Activated effector memory CD4-positive, alpha-beta T cell treated with anti-CD3 and anti-CD28 coated beads, Interleukin-2, amount 50 U/mL, for 16 hours (primary cell): ENCODE measurements around the gene SVIL.
"Not testable (repeated sequence)": the region's sequence is repeated elsewhere in the genome, so short reads cannot be mapped to it uniquely, and the experiment has no call there.

Experiments used
- DNase-seq: peaks from one replicate; pipeline ENCODE4 v3.0.0-alpha.2; 2020

Gene SVIL

GRCh38 chr10:29566209-29566608, 68.6 kb downstream of the SVIL start:
- DNase-seq, result not testable (repeated sequence)

- no peak for DNase-seq
Measured at GRCh38 chr10:29563420-29564035, 71.2 kb downstream of the SVIL start.

- DNase-seq, result not testable (repeated sequence)
Measured at GRCh38 chr10:29563006-29563405, 71.8 kb downstream of the SVIL start.

- DNase-seq, result no peak
Measured at GRCh38 chr10:29559996-29560395, 74.8 kb downstream of the SVIL start.

- DNase-seq, result no peak
Measured at GRCh38 chr10:29557665-29558064, 77.1 kb downstream of the SVIL start.

GRCh38 chr10:29555746-29556481, 78.9 kb downstream of the SVIL start:
- DNase-seq, result no peak

- DNase-seq, result no peak
Measured at GRCh38 chr10:29555091-29555745, 79.6 kb downstream of the SVIL start.

GRCh38 chr10:29554660-29555059, 80.1 kb downstream of the SVIL start:
- no peak for DNase-seq

GRCh38 chr10:29553544-29554250, 81.1 kb downstream of the SVIL start:
- DNase-seq, result no peak

- DNase-seq, result not testable (repeated sequence)
Measured at GRCh38 chr10:29553116-29553515, 81.7 kb downstream of the SVIL start.

GRCh38 chr10:29549493-29549892, 85.3 kb downstream of the SVIL start:
- DNase-seq, result not testable (repeated sequence)

- no peak for DNase-seq
Measured at GRCh38 chr10:29546773-29547313, 87.9 kb downstream of the SVIL start.

- DNase-seq, result no peak
Measured at GRCh38 chr10:29545122-29545521, 89.6 kb downstream of the SVIL start.

GRCh38 chr10:29543715-29544114, 91.1 kb downstream of the SVIL start:
- no peak for DNase-seq

- DNase-seq, result no peak
Measured at GRCh38 chr10:29542723-29543122, 92.0 kb downstream of the SVIL start.

GRCh38 chr10:29541422-29542210, 93.2 kb downstream of the SVIL start:
- no peak for DNase-seq

- no peak for DNase-seq
Measured at GRCh38 chr10:29540016-29540415, 94.8 kb downstream of the SVIL start.

GRCh38 chr10:29539412-29539811, 95.4 kb downstream of the SVIL start:
- DNase-seq, result no peak

- no peak for DNase-seq
Measured at GRCh38 chr10:29537799-29538198, 97.0 kb downstream of the SVIL start.

GRCh38 chr10:29536691-29537090, 98.1 kb downstream of the SVIL start:
- not testable (repeated sequence) for DNase-seq

GRCh38 chr10:29535778-29536453, 98.9 kb downstream of the SVIL start:
- no peak for DNase-seq
